ENCODE measurements around the gene OOEP.
A peak's percentile ranks its signal among the peaks of the same experiment; 100 is the strongest.

OOEP gene

DNA sequence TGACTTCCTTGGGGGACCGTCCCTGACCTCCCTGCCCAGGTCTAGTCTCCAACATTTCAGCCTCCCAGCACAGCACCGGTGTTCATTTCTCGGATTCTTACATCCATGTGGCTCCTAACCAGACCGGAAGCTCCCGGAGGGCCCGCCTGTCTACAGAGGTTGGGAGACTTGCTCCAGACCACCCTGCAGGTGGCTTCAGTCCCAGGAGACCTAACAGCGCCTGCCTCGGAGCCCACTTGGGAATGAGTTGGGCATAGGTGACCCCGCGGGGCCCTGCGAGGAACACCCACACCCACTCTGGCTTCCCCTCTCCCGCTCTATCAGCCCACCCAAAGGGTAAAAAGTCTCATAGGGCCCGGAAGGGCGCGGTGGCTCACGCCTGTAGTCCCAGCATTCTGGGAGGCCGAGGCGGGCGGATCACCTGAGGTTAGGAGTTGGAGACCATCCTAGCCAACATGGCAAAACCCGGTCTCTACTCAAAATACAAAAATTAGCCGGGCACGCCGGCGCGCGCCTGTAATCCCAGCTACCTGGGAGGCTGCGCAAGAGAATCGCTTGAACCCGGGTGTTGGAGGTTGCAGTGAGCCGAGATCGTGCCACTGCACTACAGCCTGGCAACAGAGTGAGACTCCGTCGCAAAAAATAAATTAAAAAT lies 21.0 kb downstream of the OOEP start:
- DNase-seq (ENCODE audit: low spot score) (no peak), ATAC-seq (ENCODE audit: low read depth) (no peak)
- Histone ChIP-seq H3K4me3 (ENCODE audit: severe bottlenecking) (no peak overlapping the region), H3K36me3 (ENCODE audit: low read depth) (no peaks in the 10 kb centered on the region), H3K27ac (ENCODE audit: poor library complexity, severe bottlenecking) (no peak overlapping the region), H3K27me3 (ENCODE audit: insufficient read depth, poor library complexity, severe bottlenecking) (no peaks in the 10 kb centered on the region), H3K4me1 (ENCODE audit: insufficient read depth, poor library complexity, severe bottlenecking) (no peaks in the 10 kb centered on the region), H3K9me3 (ENCODE audit: severe bottlenecking) (no peaks in the 10 kb centered on the region)
- TF ChIP-seq CTCF (IDR thresholded peaks at IDR 0.05; ENCODE audit: poor library complexity, severe bottlenecking), result no peak

GRCh38 chr6:73343164-73343563 lies 26.5 kb downstream of the OOEP start:
- ATAC-seq (ENCODE audit: low read depth) (no peak), DNase-seq (ENCODE audit: low spot score) (no peak)
- Histone ChIP-seq H3K9me3 (ENCODE audit: severe bottlenecking) (no peaks in the 10 kb centered on the region), H3K27me3 (ENCODE audit: insufficient read depth, poor library complexity, severe bottlenecking) (no peaks in the 10 kb centered on the region), H3K4me3 (ENCODE audit: severe bottlenecking) (no peak overlapping the region), H3K27ac (ENCODE audit: poor library complexity, severe bottlenecking) (no peak overlapping the region), H3K4me1 (ENCODE audit: insufficient read depth, poor library complexity, severe bottlenecking) (no peaks in the 10 kb centered on the region), H3K36me3 (ENCODE audit: low read depth) (no peaks in the 10 kb centered on the region)
- no peak for TF ChIP-seq CTCF (IDR thresholded peaks at IDR 0.05; ENCODE audit: poor library complexity, severe bottlenecking)

DNA sequence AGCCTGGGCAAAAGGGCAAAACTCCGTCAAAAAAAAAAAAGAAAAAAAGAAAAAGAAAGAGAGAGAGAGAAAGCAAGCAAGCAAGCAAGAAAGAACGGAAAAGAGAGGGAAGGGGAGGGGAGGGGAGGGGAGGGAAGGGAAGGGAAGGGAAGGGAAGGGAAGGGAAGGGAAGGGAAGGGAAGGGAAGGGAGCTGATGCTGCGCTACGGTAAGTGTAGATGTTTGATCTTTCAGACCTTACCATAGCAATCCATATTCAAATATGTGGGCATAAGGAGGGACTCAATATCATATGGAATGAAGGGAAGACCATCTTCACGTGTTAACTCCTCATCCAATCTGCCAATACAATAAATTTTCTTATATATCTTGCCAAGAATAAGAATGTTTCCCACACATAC lies 27.5 kb downstream of the OOEP start:
- H3K27me3 ChIP-seq (ENCODE audit: insufficient read depth, poor library complexity, severe bottlenecking), result no peaks in the 10 kb centered on the region
- TF ChIP-seq CTCF (IDR thresholded peaks at IDR 0.05; ENCODE audit: poor library complexity, severe bottlenecking), result no peak
- no peaks in the 10 kb centered on the region for H3K9me3 ChIP-seq (ENCODE audit: severe bottlenecking)
- H3K27ac ChIP-seq (ENCODE audit: poor library complexity, severe bottlenecking), result no peak overlapping the region
- no peak overlapping the region for H3K4me3 ChIP-seq (ENCODE audit: severe bottlenecking)
- ATAC-seq (ENCODE audit: low read depth) (no peak), DNase-seq (ENCODE audit: low spot score) (no peak)
- H3K36me3 ChIP-seq (ENCODE audit: low read depth), result no peaks in the 10 kb centered on the region
- H3K4me1 ChIP-seq (ENCODE audit: insufficient read depth, poor library complexity, severe bottlenecking), result no peaks in the 10 kb centered on the region

DNA sequence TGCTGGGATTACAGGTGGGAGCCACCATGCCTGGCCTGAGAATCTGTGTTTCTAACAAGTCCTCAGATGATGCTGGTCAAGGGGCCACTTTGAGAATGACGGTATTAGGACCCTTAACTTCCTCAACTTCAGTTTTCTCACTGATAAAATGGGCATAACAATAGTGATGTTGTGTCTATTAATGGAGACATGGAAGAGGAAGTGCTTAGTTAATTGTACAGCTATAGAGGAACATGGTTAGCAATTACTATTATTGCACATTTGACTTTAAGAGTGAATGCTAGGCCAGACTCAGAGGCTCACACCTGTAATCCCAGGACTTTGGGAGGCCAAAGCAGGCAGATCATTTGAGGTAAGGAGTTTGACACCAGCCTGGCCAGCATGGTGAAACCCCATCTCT lies 28.4 kb downstream of the OOEP start:
- TF ChIP-seq CTCF (IDR thresholded peaks at IDR 0.05; ENCODE audit: poor library complexity, severe bottlenecking), result no peak
- Histone ChIP-seq H3K36me3 (ENCODE audit: low read depth) (no peaks in the 10 kb centered on the region), H3K27me3 (ENCODE audit: insufficient read depth, poor library complexity, severe bottlenecking) (no peaks in the 10 kb centered on the region), H3K27ac (ENCODE audit: poor library complexity, severe bottlenecking) (no peak overlapping the region), H3K9me3 (ENCODE audit: severe bottlenecking) (no peaks in the 10 kb centered on the region), H3K4me1 (ENCODE audit: insufficient read depth, poor library complexity, severe bottlenecking) (no peaks in the 10 kb centered on the region), H3K4me3 (ENCODE audit: severe bottlenecking) (no peak overlapping the region)
- no peak for DNase-seq (ENCODE audit: low spot score)
- ATAC-seq (ENCODE audit: low read depth), result no peak

- H3K4me1 ChIP-seq (ENCODE audit: insufficient read depth, poor library complexity, severe bottlenecking), result no peaks in the 10 kb centered on the region
- no peaks in the 10 kb centered on the region for H3K36me3 ChIP-seq (ENCODE audit: low read depth)
- TF ChIP-seq CTCF (IDR thresholded peaks at IDR 0.05; ENCODE audit: poor library complexity, severe bottlenecking), result no peak
- DNase-seq (ENCODE audit: low spot score) (no peak), ATAC-seq (ENCODE audit: low read depth) (peak; percentile 80)
- no peak overlapping the region for H3K4me3 ChIP-seq (ENCODE audit: severe bottlenecking)
- no peaks in the 10 kb centered on the region for H3K9me3 ChIP-seq (ENCODE audit: severe bottlenecking)
- H3K27me3 ChIP-seq (ENCODE audit: insufficient read depth, poor library complexity, severe bottlenecking), result no peaks in the 10 kb centered on the region
- H3K27ac ChIP-seq (ENCODE audit: poor library complexity, severe bottlenecking), result no peak overlapping the region
These were observed 29.6 kb downstream of the OOEP start for GRCh38 chr6:73340048-73340447.

All from RWPE2 (cell line).